Tibial artery (tissue), 4 donors: ENCODE measurements around the gene EIPR1.

Experiments used
- DNase-seq, 2 donors: peaks; one replicate each; pipeline ENCODE4 v3.0.0-alpha.2; 2019
- H3K27ac ChIP-seq, 2 donors: fragments of 200-600 bp; sonication (generic) in 1 of 2; 1 replicate in 1 of 2; 2 replicates in 1 of 2; pipeline ENCODE4 v1.5.1; 2018 to 2019; ENCODE audit warnings: mild to moderate bottlenecking in 1 of 2
- H3K27me3 ChIP-seq, 2 donors: fragments of 200-600 bp; sonication (generic) in 1 of 2; one replicate each; pipeline versions ENCODE4 v1.5.1 to v1.6.0; 2016 to 2019
- H3K36me3 ChIP-seq, 3 donors: fragments of 200-600 bp; sonication (generic) in 2 of 3; one replicate each; pipeline ENCODE4 v1.5.1; 2016 to 2019; ENCODE audit warnings: mild to moderate bottlenecking in 2 of 3
- H3K4me1 ChIP-seq, 4 donors: fragments of 200-600 bp; sonication (generic) in 2 of 4; 1 replicate in 3 of 4; 2 replicates in 1 of 4; pipeline ENCODE4 v1.5.1; 2016 to 2019
- H3K4me3 ChIP-seq, 2 donors: fragments of 200-600 bp; sonication (generic) in 1 of 2; 1 replicate in 1 of 2; 2 replicates in 1 of 2; pipeline ENCODE4 v1.5.1; 2018 to 2019; ENCODE audit warnings: mild to moderate bottlenecking in 2 of 2
- H3K9me3 ChIP-seq, 3 donors: fragments of 200-600 bp; sonication (generic) in 1 of 3; one replicate each; pipeline ENCODE4 v1.5.1; 2016 to 2019
- CTCF ChIP-seq, 2 experiments: fragments of 200-600 bp in 1 of 2; fragments of 450-650 bp in 1 of 2; IDR thresholded peaks; one replicate each; pipeline ENCODE4 v1.5.1; 2017 to 2019; ENCODE audit warnings: antibody characterized with exemption in 2 of 2, mild to moderate bottlenecking in 1 of 2, moderate library complexity in 1 of 2
- intact Hi-C: fragments of 100-400 bp; cut with DNase I; formaldehyde crosslinking; loops from one replicate; pipeline ENCODE4 v1.15.0; 2023; ENCODE audit warnings: low total_unique reads

The EIPR1 gene

GRCh38 chr2:3146772-3147650, 230.6 kb downstream of the EIPR1 start:
- no peaks in the 10 kb centered on the region for H3K36me3 ChIP-seq
- H3K27me3 ChIP-seq = no peaks in the 10 kb centered on the region
- no peak overlapping the region for H3K4me3 ChIP-seq
- DNase-seq = no peak
- H3K27ac ChIP-seq = no peak overlapping the region
- intact Hi-C loops = no loop called here
- H3K4me1 ChIP-seq = peaks cover 0 to 6% (median 2%) of the 10 kb centered on the region in 4 donors
- no peaks in the 10 kb centered on the region for H3K9me3 ChIP-seq
- no peak for TF ChIP-seq CTCF (IDR thresholded peaks at IDR 0.05)

- intact Hi-C loops = no loop called here
- peaks cover 0 to 6% (median 2%) of the 10 kb centered on the region in 4 donors for H3K4me1 ChIP-seq
- DNase-seq = no peak
- H3K36me3 ChIP-seq = no peaks in the 10 kb centered on the region
- no peaks in the 10 kb centered on the region for H3K27me3 ChIP-seq
- H3K4me3 ChIP-seq = no peak overlapping the region
- H3K27ac ChIP-seq = no peak overlapping the region
- no peaks in the 10 kb centered on the region for H3K9me3 ChIP-seq
- TF ChIP-seq CTCF (IDR thresholded peaks at IDR 0.05) = no peak
These were observed 231.4 kb downstream of the EIPR1 start for GRCh38 chr2:3146175-3146574.

- Histone ChIP-seq H3K4me1 (peaks cover 0 to 6% (median 2%) of the 10 kb centered on the region in 4 donors), H3K27ac (no peak overlapping the region), H3K27me3 (no peaks in the 10 kb centered on the region), H3K36me3 (no peaks in the 10 kb centered on the region), H3K9me3 (no peaks in the 10 kb centered on the region), H3K4me3 (no peak overlapping the region)
- DNase-seq = no peak
- TF ChIP-seq CTCF (IDR thresholded peaks at IDR 0.05) = no peak
- intact Hi-C loops = no loop called here
These were observed 232.1 kb downstream of the EIPR1 start for GRCh38 chr2:3145471-3146021.

- DNase-seq = no peak
- Histone ChIP-seq H3K27me3 (no peaks in the 10 kb centered on the region), H3K27ac (no peak overlapping the region), H3K36me3 (no peaks in the 10 kb centered on the region), H3K9me3 (no peaks in the 10 kb centered on the region), H3K4me3 (no peak overlapping the region), H3K4me1 (peaks cover 0 to 6% (median 2%) of the 10 kb centered on the region in 4 donors)
- intact Hi-C loops = no loop called here
- TF ChIP-seq CTCF (IDR thresholded peaks at IDR 0.05) = no peak
These were observed 232.8 kb downstream of the EIPR1 start for GRCh38 chr2:3144856-3145255.

GRCh38 chr2:3143602-3144001, 234.0 kb downstream of the EIPR1 start:
- Histone ChIP-seq H3K4me3 (no peak overlapping the region), H3K9me3 (no peaks in the 10 kb centered on the region), H3K36me3 (no peaks in the 10 kb centered on the region), H3K27me3 (no peaks in the 10 kb centered on the region), H3K4me1 (peaks cover 0 to 6% (median 2%) of the 10 kb centered on the region in 4 donors), H3K27ac (no peak overlapping the region)
- DNase-seq = no peak
- no peak for TF ChIP-seq CTCF (IDR thresholded peaks at IDR 0.05)
- intact Hi-C loops = no loop called here
